ENCODE measurements around the gene ACTR1B. TPM values are rescaled to one million over a fixed set of nuclear protein-coding genes. Genes with fewer than 3 reads are reported as not detected.
"Not testable (repeated sequence)": the region's sequence is repeated elsewhere in the genome, so short reads cannot be mapped to it uniquely, and the experiment has no call there.

Gene ACTR1B
- 10 to 100 TPM; 54.2 to 70.8 (median 65.4) TPM for polyA plus RNA-seq (ENCODE audit: insufficient read length in 4 of 4)

DNA sequence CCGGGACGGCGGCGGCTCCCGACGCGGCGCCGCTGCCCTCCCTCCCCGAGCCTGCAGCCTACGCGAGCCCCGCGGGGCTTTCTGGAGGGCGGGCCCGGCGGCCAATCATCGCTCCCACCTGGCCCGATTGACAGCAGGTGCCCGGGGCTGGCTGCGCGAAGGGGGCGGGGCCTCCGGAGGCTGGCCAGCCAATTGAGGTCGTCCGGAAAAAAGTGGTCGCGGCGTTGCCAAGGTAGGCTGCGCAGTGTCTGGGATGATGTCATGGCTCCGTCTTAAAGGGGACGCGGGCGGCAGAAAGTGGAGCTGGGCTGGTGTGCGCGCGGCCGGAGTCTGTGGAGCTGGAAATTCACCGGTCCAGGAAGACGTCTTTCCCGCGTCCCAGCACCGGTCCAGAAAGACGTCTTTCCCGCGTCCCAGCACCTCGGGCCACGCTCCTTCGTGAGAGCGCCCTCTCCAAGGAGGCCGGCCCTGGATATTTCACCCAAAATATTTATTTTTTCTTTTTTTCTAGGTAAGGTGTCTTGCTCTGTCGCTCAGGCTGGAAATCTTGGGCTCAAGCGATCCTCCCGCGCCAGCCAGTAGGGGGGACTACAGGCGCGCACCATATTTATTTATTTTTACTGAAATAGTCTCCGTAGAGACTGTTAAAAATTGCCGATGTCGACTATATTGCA is at the start of gene ACTR1B:
Gene ACTR1B, minus strand, starts transcription at position 83 of the 674 bp plus-strand sequence. CDS start 154 bp downstream, outside the sequence.
- DNase-seq (ENCODE audit: low read depth in 4 of 4, low spot score in 2 of 4): peak; percentile 87 to 97 (median 96)

DNA sequence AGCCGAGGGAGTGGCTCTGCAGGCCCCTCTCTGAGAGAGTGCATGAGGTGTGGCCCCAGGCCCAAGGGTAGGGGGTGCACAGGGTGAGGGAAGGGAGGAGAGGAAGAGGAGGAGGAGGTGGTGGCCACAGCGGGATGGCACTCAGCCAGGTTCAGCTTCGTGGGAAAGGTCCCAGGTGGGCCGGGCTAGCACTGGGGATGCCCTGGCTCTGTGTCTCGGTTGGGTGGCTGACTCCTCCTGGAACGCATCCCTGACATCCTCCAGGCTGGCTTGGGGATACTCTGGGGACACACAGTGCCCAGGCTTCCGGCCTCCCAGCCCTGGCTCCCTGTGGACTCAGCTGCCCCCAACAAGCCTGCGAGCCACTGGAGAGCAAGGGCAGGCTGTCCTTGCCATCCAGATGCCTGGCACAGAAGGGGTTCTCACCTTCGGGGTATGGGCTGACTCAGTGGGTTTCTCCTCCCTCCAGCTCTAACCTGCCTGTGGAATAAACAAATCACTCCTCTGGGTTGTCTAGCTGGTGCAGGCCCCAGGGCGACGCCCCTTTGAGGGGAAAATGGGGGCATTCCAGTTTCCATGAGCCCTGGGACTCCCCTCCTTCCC is 49.0 kb upstream of the ACTR1B start:
- DNase-seq (ENCODE audit: low read depth in 4 of 4, low spot score in 2 of 4): no peak

DNA sequence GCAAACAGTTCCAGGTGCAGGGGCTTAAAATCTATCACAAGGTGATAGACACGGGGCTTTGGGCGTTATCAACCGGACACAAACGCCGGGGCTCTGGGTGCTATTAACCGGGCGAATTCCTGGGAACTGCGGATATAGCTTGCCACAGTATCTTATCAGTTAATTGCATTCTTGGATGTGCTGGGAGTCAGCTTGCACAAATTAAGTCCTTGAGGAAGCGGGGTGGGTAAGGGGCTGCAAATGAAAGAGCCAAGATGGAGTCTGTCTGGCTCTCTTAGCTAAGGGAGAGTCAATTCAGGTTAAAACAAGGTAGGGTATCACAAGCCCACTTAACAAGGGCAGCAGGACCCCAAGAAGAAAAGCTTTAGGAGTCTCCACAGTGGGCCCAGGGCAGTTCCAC is 48.3 kb upstream of the ACTR1B start:
- DNase-seq (ENCODE audit: low read depth in 4 of 4, low spot score in 2 of 4): not testable (repeated sequence)

DNA sequence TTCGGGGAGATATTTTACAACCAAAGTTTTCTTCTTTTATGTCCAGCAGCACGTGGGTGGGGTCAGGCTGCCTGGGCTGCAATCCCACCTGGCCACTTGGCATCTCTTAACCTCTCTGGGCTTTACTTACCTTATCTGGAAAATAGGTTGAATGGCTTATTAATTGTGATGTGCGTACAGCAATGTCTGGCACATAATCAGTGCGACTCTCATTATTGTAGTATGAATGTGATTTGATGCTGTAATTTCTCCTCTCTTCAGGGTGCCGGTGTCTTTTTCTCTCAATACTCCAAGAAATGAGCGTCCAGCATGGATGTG is 47.5 kb upstream of the ACTR1B start:
- DNase-seq (ENCODE audit: low read depth in 4 of 4, low spot score in 2 of 4): no peak

DNA sequence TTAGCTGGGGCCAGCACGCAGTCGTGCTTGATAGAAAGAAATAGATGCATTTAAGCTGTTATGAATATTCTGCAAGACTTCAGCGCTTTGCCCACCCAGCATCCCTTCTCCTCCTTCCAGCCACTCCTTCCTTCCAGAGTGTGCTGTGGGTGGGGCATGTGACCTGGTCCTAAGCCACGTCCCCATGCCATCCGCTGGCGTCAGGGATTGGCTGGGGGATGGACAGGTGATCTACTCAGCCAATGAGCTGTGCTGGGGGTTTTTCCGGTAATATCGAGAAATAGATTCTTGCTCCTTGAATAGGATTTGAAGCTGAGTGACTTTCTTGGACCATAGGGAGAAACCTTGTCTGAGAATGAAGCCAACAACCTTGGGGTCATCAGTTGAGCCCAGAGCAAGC is 44.8 kb upstream of the ACTR1B start:
- DNase-seq (ENCODE audit: low read depth in 4 of 4, low spot score in 2 of 4): no peak

DNA sequence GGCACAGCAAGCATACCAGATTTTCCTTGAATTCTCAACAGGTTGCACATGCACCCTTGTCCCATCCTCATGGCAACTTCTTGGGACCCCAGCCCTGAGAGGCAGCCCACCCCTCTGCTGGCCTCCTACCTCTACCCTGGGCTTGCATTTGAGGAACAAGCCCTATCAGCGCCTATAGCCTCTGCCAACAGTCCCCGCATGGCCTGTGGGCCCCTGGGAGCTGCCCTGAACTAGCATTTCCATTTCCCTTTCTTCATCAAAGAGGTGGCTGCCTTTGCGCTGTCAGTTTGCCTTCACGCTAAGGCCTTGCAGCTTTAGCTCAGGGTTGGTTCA is 44.2 kb upstream of the ACTR1B start:
- no peak for DNase-seq (ENCODE audit: low read depth in 4 of 4, low spot score in 2 of 4)

DNA sequence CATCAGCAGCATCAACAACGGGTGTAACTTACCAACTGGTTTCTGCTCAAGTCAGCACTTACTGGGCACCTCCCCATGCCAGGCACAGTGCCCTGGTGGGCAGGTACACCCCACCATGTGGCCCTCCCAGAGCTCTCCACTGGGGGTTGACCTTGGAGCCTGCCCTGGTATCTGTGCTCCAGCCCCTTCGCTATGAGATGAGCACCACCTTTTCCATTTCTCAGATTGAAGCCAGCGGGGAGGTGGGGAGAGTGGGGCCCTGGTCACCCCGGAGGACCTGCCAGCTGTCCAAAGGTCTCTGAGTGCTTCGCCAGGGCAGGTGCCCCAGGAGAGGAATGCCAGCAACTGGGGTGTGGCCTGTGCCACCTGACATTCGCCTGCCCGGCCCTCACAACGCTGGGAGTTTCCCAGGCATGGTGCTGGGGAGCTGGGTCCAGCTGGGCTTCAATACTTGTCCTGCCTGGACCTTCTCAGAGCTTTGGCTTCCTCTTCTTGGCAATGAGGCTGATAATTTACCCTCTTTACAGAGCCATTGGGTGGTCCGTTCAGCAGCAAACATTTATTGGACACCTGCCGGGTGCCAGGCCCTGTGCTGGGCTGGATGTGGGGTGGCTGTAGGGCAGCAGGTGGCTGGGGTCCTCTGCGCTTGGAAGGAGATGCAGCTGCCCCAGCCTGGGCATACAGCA is 43.7 kb upstream of the ACTR1B start:
- no peak for DNase-seq (ENCODE audit: low read depth in 4 of 4, low spot score in 2 of 4)

DNA sequence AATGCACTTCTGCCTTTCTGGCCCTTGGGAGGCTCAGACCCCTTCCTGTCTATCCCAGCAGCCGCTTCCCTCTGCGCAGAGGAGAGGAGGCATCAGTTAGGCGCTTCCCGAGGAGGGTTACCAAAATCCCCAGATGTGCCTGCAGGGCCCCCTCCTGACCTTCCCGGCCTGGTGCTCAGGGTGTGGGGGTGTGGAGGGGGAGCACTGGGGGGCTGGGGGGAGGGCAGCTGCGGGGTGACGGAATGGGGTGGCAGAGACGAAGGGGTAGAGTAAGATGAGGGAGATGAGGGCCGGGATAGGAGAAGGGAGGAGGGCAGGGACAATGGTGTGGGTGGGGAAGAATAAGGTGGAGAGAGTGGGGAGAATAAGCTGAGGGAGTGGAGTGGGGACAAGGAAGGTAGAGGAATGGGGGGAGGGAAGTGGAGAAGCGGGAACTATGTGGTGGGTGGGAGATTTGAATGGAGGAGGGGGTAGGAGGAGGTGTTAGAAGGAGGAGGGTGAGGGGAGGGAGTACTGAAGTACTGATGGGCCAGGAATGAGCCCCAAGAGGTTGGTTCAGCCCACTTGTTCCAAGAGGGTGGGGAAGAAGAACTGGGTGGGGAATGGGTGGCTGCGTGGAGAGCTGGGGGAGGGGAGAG is 43.0 kb upstream of the ACTR1B start:
- no peak for DNase-seq (ENCODE audit: low read depth in 4 of 4, low spot score in 2 of 4)

DNA sequence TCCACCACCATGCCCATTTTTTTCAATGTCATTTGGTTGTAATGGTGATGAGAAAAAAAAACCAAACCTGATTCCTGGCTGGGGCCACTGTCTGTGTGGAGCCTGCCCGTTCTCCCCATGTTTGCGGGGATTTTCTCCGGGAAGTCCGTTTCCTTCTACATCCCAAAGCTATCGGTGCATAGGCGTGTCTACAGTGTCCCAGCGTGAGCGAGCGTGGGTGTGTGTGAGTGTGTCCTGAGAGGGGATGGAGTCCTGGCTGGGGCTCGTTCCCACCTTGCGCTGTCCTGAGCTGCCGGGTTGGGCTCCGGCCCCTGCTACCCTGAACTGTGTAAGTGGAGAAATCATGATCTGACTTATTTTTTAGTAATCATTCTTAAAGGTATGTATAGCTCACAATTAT is 42.3 kb upstream of the ACTR1B start:
- DNase-seq (ENCODE audit: low read depth in 4 of 4, low spot score in 2 of 4): no peak

DNA sequence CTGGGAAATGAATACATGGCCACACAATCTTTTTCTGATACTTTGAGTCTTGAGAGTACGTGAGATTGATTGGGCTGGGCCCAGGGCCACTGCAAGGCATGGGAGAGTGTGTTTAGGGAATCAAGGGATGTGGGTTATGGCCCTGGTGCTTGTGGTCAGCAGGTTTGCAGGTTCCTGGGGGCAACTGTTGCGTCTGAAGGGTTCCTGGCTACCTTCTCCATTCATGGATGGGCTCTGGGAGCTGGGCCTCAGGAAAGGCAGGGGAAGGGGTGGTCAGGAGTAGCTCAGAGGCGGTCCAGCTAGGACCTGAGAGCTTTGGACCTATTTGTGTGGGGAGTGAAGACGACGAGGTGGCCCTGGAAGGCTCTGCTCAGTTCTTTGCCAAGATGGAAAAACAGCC is 41.1 kb upstream of the ACTR1B start:
- no peak for DNase-seq (ENCODE audit: low read depth in 4 of 4, low spot score in 2 of 4)

DNA sequence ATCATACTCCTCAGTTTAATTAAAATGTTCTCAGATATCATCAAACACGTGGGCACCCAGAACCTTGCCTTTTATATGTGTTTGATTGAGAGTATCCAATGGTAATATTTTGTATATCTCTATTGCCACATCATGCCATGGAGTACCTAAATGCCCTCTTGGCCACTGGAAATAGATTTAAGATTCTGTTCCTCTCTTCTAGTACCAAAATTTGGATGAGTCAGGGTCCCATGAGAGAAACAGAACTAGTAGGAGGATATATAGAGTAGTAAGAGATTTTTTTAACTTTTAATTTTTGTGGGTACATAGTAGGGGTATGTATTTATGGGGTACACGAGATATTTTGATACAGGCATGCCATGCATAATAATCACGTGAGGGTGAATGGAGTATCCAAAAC is 39.9 kb upstream of the ACTR1B start:
- no peak for DNase-seq (ENCODE audit: low read depth in 4 of 4, low spot score in 2 of 4)

DNA sequence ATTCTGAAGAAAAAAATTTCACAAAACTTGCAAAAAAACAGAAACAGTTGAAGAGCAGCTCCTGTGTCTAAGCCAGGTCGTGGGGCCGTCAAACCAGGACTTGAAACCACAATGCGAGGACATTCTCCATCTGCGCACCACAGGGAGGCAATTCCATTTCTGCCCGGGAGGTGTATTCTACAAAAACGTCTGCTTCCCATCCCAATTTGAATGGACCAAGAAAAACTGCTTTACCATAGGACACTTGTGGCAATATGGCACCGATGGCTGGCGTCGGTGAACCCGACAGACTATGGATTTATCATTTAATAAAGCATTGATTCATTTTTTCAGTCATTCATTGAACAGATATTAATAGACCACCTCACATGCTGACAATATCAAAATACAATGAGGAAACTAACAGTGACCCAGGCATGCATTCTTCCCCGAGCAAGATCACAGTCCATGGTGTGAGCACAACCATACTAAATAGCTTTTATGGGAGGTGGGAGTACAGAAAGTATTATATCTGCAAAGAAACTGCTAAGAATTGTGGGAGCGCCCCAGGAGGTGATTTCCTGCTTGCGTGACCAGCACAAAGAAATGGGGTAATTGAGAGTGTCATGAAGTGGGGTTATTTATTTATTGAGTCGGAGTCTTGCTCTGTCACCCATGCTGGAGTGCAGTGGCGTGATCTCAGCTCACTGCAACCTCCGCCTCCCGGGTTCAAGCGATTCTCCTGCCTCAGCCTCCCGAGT is 39.1 kb upstream of the ACTR1B start:
- no peak for DNase-seq (ENCODE audit: low read depth in 4 of 4, low spot score in 2 of 4)

DNA sequence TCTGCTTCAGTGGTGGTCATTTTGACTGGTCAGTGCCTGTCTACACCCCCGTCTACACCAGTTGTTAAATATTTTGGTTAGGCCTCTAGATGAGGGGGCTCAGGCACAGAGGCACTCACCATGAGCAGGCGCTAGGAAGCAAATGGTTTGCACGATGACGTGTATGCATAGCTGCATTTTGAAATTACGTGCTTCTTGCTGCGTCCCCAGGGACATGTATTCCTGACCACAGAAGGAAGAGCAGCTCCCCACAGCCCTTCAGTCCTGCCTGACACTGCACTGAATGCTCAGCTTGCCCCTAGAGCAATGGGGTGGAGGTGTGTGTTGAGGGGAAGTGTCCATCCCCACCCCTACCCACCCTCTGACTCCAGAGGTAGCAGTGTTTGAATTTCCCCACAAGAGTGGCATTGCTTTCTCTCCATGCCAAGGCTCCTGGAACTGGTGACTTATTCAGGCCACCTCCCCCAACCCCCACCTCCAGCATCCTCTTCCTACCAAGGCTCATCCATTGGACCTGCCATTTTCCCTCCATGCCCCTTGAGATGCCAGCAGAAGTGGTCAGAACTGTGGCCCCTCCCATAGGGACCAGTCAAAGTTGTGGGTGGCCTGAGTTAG is 38.1 kb upstream of the ACTR1B start:
- DNase-seq (ENCODE audit: low read depth in 4 of 4, low spot score in 2 of 4): no peak

DNA sequence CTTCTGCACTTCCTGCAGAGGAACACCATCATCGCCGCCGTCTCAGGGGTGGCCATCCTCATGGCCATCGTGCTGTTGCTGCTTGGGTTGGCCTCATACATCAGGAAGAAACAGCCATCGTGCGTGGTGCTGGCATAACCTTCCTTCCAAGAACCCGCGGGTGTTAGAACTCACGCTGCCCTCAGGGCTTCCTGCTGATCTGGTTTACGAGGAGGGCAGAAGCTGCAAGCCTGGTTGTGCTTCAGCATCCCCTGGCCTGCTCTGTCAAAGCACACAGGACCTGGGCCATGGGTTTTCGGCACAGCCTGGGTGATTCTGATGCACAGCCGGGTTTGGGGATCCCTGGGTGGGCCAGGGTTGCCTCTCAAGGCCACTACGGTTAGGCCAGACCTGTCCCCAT is 37.3 kb upstream of the ACTR1B start:
- DNase-seq (ENCODE audit: low read depth in 4 of 4, low spot score in 2 of 4): no peak

DNA sequence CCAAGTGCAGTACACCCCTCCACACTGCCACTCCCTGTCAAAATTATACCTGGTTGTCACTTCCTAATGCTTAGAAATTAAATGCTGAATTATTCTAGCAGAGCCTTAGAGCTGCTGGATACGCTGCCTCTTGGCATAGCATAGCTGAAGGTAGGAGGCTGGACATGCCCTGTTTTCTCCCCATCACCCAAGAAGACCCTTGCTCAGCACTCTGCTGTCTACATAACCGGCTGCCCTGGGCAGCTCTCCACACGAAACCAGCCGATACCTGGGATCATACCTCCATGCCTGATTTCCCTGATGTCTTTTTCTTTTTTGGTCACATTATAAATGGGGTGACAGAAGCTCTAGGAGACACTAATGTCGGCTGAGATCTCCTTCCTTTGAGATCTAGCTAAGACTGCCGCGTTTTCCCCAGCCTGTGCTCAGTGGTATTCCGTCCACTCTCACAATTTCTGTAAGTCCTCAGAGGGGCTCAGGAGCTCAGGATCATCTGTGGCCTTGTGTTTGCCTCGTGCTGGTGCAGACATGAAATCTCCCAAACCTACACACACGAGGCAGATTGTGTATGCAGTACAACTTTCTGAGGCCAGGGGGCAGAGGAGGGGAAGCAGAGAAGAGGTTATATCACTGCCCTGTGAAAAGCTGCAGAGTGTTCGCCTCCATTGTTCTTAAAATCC is 36.1 kb upstream of the ACTR1B start:
- peak in 1 of 4 donors; percentile 59 for DNase-seq (ENCODE audit: low read depth in 4 of 4, low spot score in 2 of 4)

DNA sequence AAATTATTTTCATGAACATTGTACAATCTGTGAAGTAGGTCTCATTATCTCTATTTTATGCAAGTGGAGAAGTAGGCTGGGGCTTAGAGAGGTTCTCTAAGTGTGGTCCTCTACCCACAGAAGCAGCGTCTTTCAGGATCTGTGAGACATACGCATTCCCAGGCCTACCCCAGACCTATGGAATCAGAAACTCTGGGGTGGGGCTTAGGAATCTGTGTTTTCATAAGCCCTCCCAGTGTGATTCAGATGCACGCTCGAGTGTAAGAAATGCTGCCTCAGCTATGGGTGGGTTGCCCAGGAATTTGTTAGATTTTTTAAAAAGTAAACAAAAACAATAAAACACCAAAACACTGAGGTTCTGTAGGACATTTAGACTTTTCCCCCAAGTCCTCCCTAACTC is 34.7 kb upstream of the ACTR1B start:
- DNase-seq (ENCODE audit: low read depth in 4 of 4, low spot score in 2 of 4): no peak

DNA sequence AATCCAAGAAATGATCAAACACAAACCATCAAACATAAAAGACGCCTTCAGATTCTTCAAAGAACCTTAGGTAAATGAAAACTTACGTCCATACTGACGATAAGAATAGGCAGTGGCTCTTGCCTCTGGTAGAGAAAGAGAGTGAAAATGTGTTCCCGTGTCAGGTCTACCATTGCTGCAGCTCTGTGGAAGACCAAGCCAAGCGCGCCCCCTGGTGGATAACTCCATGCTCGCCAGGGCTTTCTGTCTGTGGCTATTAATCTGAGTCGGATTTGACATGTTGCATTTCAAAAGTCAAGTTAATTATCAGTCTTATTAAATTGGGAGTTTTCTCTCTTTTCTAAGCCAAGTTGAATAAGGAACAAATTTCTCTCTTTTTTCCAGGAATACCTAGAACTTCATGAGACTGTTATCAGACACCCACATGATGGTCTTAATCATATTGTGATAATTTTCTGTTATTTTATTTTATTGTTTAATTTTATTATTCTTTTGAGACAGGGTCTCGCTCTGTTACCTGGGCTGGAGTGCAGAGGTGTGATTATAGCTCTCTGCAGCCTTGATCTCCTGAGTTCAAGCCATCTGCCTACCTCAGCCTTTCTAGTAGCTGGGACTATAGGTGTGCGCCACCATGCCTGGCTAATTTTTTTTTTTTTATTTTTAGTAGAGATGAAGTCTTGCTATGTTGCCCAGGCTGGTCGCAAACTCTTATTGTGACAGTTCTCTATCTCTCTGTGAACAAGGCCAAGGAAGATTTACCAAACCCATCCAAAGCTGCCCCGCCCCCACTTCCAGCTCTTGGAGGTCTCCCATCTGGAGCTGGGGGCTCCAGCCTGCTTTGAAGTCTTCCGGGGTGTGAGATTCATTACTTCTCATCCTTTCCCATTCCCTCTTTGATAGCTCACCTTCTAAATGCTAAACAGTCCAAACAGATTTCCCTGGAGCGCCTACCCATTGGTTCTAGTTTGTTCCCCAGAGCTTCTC is 33.7 kb upstream of the ACTR1B start:
- DNase-seq (ENCODE audit: low read depth in 4 of 4, low spot score in 2 of 4): peak in 3 of 4 donors; percentile 47 to 72 (median 67)

DNA sequence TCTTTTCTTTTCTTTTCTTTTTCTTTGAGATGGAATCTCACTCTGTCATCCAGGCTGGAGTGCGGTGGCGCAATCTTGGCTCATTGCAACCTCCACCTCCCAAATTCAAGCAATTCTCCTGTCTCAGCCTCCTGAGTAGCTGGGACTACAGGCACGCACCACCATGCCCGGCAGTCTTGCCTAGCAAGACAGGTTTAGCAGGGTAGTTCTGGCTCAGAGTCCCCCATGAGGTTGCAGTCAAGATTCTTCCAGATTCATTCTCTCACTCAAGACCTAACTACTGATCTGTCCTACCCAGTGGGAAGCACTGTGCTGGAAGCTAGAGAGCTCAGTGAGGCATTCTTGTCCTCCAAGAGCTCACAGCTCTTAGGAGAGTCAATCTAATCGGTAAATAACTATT is 31.9 kb upstream of the ACTR1B start:
- no peak for DNase-seq (ENCODE audit: low read depth in 4 of 4, low spot score in 2 of 4)

DNA sequence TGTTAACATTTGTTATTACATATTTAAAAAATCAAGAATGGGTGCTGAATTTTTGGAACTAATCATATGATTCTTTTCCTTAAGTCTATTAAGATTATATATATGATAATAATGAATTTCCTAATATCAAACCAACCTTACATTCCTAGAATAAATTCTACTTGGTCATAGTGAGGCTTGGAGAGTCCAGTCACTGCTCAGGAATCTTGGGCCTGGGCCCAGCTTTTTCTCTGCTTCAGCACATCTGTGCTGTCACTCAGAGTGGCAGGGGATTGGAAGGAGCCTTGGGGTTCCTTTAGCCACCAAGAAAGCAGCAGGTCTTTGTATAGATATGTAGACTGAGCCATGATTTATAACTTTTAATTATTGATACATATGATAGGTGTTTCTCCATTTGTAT is 29.6 kb upstream of the ACTR1B start:
- DNase-seq (ENCODE audit: low read depth in 4 of 4, low spot score in 2 of 4): no peak
